HG03439 (cell line): ENCODE results near the gene DEAF1.
"Not testable (repeated sequence)": the region's sequence is repeated elsewhere in the genome, so short reads cannot be mapped to it uniquely, and the experiment has no call there.

Source experiments
- ATAC-seq: cut with Tn5 transposase; IDR thresholded peaks from one replicate; pipeline ENCODE4 v1.9.1; 2021; ENCODE audit warnings: mild to moderate bottlenecking, moderate library complexity; ENCODE audit not compliant: unreplicated experiment

DEAF1 gene, protein sequence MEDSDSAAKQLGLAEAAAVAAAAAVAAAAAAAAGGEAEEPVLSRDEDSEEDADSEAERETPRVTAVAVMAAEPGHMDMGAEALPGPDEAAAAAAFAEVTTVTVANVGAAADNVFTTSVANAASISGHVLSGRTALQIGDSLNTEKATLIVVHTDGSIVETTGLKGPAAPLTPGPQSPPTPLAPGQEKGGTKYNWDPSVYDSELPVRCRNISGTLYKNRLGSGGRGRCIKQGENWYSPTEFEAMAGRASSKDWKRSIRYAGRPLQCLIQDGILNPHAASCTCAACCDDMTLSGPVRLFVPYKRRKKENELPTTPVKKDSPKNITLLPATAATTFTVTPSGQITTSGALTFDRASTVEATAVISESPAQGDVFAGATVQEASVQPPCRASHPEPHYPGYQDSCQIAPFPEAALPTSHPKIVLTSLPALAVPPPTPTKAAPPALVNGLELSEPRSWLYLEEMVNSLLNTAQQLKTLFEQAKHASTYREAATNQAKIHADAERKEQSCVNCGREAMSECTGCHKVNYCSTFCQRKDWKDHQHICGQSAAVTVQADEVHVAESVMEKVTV

DNA sequence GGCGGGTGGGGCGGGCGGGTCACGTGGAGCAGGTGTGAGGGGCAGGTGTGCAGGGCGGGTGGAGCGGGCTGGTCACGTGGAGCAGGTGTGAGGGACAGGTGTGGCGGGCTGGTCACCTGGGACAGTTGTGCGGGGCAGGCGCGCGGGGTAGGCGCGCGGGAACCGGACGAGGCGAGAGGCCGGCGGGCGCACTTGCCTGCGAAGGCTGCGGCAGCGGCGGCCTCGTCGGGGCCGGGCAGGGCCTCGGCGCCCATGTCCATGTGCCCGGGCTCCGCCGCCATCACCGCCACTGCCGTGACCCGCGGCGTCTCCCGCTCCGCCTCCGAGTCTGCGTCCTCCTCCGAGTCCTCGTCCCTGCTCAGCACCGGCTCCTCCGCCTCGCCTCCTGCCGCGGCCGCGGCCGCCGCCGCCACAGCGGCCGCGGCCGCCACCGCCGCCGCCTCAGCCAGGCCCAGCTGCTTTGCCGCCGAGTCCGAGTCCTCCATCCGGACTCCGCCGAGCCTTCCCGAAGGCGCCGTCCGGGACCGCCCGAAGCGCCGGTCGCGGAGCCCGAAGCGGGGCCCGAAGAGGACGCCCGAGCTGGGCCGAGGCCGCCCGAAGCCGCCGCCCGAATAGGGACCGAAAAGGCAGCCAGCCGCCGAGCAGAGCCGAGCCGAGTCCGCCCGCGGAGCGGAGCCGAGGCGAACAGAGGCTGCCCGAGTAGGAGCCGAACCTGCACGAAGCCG is at the start of gene DEAF1:
DEAF1 (minus strand) TSS at position 660 of the 725 bp plus-strand sequence; CDS start at position 485, 175 bp downstream.
- ATAC-seq = no peak

DNA sequence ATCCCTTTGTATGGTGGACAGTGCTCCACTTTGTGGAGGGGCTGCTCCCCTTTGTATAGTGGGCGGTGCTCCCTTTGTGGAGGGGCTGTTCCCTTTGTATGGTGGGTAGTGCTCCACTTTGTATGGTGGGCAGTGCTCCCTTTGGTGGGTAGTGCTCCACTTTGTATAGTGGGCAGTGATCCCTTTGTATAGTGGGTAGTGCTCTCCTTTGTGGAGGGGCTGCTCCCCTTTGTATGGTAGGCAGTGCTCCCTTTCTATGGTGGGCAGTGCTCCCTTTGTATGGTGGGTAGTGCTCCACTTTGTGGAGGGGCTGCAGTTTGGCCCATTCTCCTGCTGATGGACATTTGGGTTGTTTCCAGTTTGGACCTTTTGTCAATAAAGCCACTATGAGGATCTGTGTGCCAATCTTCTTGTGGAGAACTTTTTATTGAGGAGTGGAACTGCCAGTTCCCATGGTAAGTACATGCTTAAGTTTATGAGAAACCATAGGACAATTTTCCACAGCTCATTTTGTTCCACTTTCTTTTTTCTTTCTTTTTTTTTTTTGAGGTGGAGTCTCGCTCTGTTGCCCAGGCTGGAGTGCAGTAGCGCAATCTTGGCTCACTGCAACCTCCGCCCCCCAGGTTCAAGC is 47.7 kb upstream of the DEAF1 start:
- ATAC-seq = no peak

DNA sequence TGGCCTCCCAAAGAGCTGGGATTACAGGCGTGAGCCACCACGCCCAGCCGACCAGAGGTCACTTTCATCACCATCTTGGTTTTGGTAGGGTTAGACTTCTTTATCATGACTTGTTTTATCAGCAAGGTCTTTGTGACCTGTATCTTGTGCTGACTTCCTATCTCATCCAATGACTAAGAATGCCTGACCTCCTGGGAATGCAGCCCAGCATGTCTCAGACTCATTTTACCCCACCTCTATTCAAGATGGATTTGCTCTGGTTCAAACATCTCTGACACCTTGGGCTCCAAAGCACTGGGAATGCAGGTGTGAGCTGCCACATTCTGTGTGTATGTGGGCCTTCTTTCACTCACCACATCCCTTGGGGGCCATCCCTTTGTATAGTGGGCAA is 47.1 kb upstream of the DEAF1 start:
- no peak for ATAC-seq

DNA sequence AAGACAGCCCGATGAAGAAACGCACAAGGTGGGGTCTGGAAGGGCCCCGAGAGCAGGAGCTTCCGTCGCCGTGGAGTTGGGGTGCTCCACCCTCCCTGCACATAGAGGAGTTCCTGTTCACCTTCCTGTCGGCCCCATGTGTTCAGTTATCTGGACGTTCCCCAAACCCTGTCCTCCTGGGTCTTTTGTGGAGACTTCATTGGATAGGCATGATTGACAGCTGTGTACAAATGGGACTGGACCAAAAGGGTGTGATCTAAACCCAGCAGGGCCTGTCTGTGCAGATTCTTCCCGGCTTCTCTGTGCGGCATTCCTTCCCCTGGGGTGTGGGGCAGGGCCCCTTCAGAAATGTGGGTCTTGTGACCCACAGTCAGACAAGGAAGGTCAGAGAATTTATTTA is 42.9 kb upstream of the DEAF1 start:
- not testable (repeated sequence) for ATAC-seq

DNA sequence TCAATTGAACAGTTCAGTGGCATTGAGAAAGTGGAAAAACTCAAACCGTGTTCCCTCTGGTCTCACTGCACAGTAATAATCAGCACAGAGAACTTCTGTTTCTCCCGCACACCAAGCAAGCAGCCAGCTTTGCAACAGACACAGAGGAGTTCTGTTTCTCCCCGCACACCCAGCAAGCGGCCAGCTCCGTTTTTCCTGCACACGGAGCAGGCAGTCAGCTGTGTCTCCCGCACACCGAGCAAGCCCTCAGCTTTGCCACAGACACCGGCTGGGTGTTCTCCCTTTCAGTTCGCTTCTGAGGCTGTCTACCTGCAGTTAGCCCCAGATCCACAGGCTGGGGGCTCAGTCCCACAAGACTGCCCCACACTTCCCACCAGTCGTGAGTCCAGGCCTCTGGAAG is 42.3 kb upstream of the DEAF1 start:
- no peak for ATAC-seq

DNA sequence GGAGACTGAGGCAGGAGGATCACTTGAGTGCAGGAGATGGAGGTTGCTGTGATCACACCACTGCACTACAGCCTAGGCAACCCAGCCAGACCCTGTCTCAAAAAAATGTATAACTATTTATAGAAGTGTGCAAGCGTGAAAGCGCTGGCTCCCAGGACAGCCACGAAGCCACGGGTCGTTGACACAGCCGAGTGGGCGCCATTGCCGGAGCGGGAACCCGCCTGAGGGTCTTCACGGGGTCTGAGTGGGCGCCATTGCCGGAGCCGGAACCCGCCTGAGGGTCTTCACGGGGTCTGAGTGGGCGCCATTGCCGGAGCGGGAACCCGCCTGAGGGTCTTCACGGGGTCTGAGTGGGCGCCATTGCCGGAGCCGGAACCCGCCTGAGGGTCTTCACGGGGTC is 39.5 kb upstream of the DEAF1 start:
- not testable (repeated sequence) for ATAC-seq

DNA sequence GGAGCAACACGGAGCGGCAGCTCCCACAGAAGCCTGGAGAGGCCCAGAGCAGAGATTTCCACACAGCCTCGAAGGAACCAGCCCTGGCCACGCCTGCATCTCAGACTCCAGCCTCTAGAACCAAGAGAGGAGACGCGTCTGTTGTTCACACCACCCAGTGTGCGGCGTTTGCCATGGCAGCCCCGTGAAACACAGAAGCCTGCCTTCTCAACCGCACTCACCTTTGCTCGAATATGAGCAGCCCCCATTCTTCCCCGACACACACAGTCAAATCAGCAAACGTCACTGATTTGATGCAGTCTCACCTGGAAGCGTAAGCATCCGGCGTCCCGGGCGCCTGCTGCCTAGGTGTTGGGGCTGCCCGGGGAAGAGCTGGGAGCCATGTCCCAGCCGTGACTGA is 38.0 kb upstream of the DEAF1 start:
- ATAC-seq = no peak

DNA sequence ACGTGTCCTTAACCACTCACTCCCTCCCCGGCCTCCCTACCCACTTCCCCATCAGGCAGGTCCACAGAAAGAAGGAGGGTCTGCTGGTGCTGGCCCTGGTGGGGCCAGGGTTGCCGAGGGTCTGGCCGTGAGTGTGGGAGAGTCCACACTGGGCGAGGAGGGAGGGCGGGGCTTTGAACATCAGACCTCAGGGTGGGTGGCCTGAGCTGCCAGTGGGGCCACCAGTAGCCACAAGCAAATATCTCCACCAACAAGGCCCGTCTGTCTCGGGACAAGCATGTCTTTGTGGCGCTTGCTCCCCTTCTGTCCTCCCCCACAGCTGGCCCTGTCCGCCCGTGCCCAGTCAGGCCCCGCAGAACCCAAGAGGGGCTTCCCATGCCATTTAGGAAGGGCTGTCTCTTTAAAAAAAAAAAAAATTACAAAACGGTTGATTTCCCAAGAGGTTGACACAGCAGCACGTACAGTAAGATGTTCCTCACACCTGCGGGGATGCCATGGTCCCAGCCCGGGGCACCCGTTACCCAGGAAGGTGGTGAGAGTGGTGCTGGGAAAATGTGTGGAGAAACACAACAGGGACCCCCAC is 34.6 kb upstream of the DEAF1 start:
- no peak for ATAC-seq

DNA sequence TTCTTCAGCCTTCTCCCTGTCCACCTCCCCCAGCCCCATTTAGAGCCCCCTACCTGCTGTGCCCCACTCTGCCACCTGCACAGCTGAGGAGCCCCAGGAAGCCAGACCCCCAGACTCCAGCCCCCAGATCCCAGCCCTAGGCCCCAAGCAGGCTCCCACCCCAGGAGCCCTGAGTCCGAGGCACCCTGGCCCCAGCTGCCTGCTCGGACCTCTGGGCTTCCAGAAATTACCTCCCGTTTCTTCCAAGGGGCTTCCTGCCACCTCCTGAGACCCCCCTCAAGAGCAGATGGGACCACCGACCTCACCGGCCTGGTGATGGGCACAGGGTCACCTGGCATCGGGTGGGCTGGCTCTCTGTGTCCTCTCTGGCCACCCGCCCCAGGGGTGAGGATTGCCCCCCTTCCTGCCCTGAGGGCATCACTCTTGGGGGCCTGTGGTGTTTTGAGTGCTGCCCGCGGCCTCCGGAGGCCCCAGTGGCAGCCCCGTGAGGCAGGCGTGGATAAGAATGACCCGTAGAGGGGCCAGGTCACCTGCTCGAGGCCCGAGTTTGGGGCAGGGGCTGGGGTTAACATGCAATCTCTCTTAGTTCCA is 34.0 kb upstream of the DEAF1 start:
- no peak for ATAC-seq

DNA sequence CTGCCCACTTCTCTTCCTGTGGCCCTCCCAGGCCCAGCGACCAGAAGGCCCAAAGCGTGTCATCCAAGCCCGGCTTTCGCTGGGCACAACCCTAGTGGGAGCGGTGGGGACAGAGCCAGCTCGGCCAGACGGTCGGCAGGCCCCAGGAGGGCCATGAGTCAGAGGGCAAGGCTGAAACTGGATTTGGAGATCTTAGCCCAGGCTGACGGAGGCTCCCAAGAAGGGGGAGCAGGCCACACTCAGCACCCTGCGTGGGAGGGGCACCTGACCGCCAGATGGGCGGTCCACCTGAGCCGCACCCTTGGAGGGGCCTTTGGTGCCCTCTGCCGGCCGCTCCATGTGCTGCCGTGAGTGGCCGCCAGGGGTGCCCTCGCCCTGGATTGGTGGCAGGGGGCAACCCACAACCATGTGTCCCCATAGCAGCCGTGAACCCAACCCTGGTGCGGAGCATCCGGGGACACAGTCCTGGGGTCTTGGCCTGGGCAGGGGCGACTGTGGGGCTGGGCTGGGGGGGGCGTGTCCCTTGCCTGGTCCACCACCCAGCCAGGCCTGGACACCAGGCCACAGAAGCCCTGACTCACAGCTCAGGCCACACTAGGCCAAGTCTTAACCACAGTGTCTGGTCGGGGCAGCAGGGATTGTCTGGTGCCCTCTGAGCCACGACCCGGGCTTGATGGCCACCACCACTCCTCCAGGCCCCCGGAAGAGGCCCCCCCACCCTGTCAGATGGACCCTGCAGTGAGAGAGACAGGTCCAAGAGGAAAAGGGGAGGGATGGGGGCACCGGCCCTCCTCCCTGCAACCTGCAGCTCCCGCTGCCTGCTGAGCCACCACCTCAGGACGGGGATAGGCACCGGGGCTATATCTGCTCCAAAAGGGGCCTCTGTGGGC is 33.1 kb upstream of the DEAF1 start:
- ATAC-seq = peak; percentile 41

DNA sequence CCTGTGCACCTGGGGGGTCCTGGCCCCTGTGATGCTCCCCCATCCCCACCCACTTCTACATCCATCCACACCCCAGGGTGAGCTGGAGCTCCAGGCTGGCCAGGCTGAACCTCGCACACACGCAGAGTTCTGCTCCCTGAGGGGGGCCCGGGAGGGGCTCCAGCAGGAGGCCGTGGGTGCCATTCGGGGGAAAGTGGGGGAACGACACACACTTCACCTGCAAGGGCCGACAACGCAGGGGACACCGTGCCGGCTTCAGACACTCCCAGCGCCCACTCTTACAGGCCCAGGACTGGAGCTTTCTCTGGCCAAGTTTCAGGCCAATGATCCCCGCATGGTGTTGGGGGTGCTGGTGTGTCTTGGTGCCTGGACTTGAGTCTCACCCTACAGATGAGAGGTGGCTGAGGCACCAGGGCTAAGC is 32.3 kb upstream of the DEAF1 start:
- ATAC-seq = no peak

DNA sequence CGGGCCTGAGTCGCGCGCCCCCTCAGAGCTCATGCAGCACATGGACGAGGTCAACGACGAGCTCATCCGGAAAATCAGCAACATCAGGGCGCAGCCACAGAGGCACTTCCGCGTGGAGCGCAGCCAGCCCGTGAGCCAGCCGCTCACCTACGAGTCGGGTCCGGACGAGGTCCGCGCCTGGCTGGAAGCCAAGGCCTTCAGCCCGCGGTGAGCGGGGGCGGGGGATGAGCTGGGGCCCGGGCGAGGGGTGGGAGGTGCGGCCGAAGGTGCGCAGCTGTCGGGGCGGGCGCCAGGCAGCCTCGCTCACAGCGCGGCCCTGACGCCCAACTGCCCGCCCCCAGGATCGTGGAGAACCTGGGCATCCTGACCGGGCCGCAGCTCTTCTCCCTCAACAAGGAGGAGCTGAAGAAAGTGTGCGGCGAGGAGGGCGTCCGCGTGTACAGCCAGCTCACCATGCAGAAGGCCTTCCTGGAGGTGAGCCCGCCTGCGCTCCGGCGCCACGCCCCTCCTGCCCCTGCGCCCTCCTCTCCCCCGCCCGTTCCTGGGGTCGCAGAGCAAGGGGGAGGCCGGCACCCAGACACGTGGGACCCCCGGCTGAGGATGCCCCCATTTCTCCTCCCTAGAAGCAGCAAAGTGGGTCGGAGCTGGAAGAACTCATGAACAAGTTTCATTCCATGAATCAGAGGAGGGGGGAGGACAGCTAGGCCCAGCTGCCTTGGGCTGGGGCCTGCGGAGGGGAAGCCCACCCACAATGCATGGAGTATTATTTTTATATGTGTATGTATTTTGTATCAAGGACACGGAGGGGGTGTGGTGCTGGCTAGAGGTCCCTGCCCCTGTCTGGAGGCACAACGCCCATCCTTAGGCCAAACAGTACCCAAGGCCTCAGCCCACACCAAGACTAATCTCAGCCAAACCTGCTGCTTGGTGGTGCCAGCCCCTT is 31.5 kb upstream of the DEAF1 start:
- no peak for ATAC-seq

DNA sequence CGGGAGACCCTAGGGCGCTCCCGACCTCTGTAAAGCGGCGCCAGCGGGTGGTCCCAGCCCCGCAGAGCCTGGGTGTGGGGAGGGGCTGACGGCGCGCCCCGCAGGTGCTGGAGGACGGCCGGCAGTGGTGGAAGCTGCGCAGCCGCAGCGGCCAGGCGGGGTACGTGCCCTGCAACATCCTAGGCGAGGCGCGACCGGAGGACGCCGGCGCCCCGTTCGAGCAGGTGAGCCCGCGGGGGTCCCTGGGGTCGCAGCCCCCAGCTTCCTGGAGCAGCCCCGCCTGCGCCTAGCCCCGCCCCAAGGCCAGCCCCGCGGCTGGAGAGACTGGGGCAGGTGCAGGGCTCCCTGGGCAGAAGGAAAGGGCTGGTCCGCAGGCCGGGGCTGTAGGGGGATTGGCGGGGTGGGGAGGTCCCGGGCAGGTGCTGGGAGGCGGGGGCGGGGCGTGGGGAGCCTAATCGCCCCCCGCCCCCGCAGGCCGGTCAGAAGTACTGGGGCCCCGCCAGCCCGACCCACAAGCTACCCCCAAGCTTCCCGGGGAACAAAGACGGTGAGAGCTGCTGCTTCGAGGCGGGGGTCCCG is 30.7 kb upstream of the DEAF1 start:
- ATAC-seq = no peak

DNA sequence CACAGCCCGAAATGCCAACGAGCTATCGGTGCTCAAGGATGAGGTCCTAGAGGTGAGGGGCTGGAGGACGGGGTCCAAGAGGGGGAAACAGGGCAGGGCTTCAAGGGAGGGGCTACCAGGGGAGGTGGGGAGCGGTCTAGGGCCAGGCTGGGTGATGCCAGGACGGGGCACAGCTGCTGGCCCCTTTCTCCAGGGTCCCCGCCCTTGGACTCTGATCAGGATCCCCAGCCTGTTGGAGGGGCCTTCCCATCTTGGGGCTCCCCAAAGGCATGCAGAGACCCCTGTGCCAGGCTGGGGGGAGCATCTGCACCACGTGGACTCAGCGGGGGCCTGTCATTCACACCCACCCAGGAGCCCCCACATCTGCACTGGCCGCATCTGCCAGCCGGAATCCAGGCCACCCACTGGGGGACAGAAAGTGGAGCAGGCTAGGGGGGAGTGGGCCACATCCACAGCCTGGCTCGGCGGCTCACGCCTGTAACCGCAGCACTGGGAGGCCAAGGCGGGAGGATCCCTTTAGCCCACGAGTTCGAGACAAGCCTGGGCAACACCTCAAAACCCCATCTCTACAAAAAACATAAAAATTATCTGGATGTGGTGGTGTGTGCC is 29.9 kb upstream of the DEAF1 start:
- ATAC-seq = no peak

DNA sequence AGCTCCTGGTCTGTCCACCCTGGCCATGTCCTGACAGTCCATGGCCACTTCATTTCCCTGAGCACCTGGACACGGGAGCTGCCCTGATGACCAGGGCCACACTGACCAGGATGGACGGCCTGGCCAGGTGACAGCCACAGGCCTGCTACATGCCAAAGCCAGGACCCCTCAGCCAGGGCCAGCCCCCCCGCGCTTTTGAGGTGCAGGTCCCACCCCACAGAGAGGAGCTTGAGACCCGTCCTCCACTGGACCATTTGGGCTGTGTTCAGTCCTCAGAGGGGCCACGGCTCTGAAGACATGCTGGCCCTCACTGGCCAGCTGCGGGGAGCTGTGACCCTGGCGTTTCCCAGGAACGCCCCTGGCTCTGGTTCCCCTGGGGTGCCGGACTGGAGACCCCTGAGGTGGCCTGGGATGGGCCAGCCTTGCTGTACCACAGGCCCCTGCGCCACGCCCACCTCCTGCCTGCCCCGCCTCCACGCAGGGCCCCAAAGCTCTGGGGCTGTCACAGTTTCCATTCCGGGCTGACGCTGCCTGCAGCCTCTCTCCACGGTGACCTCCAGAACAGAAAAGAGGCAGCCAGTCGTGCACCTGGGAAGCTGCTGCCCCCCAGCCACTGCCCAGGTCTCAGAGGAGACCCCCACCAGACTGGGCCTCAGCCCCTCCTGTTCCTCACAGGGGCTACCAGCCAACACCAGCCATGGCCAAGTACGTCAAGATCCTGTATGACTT is 29.2 kb upstream of the DEAF1 start:
- no peak for ATAC-seq

DNA sequence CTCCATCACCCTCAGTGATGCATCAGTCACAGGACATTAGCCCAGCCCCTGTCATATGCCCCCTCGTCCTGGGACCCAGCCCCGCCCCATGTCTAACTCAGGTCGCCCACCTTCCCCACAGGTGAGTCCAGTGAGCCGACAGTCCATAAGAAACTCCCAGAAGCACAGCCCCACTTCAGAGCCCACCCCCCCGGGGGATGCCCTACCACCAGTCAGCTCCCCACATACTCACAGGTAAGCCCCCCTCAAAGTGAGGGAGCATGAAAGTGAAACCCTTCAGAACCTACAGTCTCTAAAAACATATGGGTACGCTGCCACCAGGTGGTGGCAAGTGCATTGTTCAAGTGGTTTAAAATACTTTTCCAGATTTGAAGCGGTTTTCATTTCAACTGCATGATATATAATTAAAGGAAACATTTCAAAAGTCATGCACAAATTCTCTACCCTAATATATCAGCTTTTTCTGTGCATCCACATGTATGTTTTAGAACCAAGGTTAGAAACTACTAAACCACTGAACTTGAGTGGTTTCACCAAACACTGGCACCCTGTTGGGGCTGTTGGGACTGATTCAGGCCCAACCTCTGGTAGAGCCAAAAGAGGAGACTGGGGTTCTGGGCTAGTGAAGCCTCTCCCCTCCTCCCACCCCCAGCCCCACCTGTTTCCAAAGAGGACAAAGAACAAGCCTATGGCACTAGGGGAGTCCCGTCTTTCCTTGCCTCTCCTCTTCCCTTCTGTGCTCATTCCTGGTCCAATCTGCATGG is 28.3 kb upstream of the DEAF1 start:
- no peak for ATAC-seq
